Heart right ventricle (tissue), 16 donors: ENCODE measurements around the gene IFT52. TPM values are rescaled to one million over a fixed set of nuclear protein-coding genes. Genes with fewer than 3 reads are reported as not detected.
"Not testable (repeated sequence)": the region's sequence is repeated elsewhere in the genome, so short reads cannot be mapped to it uniquely, and the experiment has no call there.

Source experiments
- ATAC-seq, 8 donors: fragments of 200-7000 bp; cut with Tn5 transposase; one replicate each; pipeline ENCODE4 v1.9.1; 2020; ENCODE audit warnings: mild to moderate bottlenecking in 8 of 8, moderate library complexity in 8 of 8, moderate number of reproducible peaks in 1 of 8
- DNase-seq, 2 donors: peaks; one replicate each; pipeline ENCODE4 v3.0.0-alpha.2; 2020
- H3K27ac ChIP-seq, 10 donors: fragments of 200-600 bp; sonication (generic) in 2 of 10; one replicate each; pipeline versions ENCODE4 v1.5.0 to v1.8.0; 2020 to 2022; ENCODE audit warnings: mild to moderate bottlenecking in 3 of 10
- H3K27me3 ChIP-seq, 7 donors: fragments of 200-600 bp; one replicate each; pipeline ENCODE4 v1.8.0; 2021 to 2022; ENCODE audit warnings: mild to moderate bottlenecking in 2 of 7
- H3K36me3 ChIP-seq, 9 donors: fragments of 200-600 bp; sonication (generic) in 1 of 9; one replicate each; pipeline versions ENCODE4 v1.5.0 to v1.8.0; 2020 to 2022; ENCODE audit warnings: mild to moderate bottlenecking in 2 of 9
- H3K4me1 ChIP-seq, 9 donors: fragments of 200-600 bp; sonication (generic) in 1 of 9; one replicate each; pipeline versions ENCODE4 v1.5.0 to v1.8.0; 2020 to 2022; ENCODE audit warnings: mild to moderate bottlenecking in 4 of 9
- H3K4me3 ChIP-seq, 10 donors: fragments of 200-600 bp; sonication (generic) in 2 of 10; one replicate each; pipeline versions ENCODE4 v1.5.0 to v1.8.0; 2020 to 2022; ENCODE audit warnings: mild to moderate bottlenecking in 7 of 10, moderate library complexity in 2 of 10
- H3K9me3 ChIP-seq, 11 donors: fragments of 200-600 bp in 10 of 11; sonication (generic) in 2 of 11; one replicate each; pipeline versions ENCODE4 v1.5.0 to v1.8.0; 2013 to 2022; ENCODE audit warnings: mild to moderate bottlenecking in 2 of 11, control low read depth in 1 of 11, moderate library complexity in 1 of 11
- CTCF ChIP-seq, 9 donors: fragments of 200-600 bp; sonication (generic) in 2 of 9; IDR thresholded peaks; one replicate each; pipeline versions ENCODE4 v1.5.0 to v1.8.0; 2021 to 2022; ENCODE audit warnings: antibody characterized with exemption in 9 of 9, mild to moderate bottlenecking in 5 of 9, moderate library complexity in 1 of 9
- WGBS, 2 donors: extraction: QIAGEN DNeasy Blood & Tissue Kit; methylation state at CpG; one replicate each; pipeline ENCODE4 v1.1.7; 2013; ENCODE audit warnings: inconsistent platforms in 1 of 2; 5-methylcytosine and 5-hydroxymethylcytosine counted together
- intact Hi-C, 10 donors: fragments of 100-400 bp; cut with DNase I; formaldehyde crosslinking; loops; one replicate each; pipeline versions ENCODE4 v1.11.1 to v1.14.2; 2022
- polyA plus RNA-seq, 2 donors: library from polyadenylated mRNA; stranded (reverse); fragments of 200-250 nt; gene quantifications; one replicate each; pipeline ENCODE4 v1.2.3, GENCODE V29; 2013
- total RNA-seq, 10 donors: library from RNA; stranded (reverse); fragmentation: NEBNext Ultra II Directional in 3 of 10; extraction: Animal tissue kit (Norgen Biotek cat#: 25700) in 3 of 10; gene quantifications; one replicate each; pipeline versions ENCODE4 v1.2.1 to v1.2.4, GENCODE V29; 2021 to 2023
- donor health status: Arrhythmogenic right ventricular cardiomyopathy.
- donor health status: ischemic (EF 13 %, LVEDD 7.1; RV severe dilation, severe dysfunction).
- donor health status: healthy with polysubstance abuse.
- donor health status: DM: no; HTN: yes; CAD: no.
- donor health status: DM: no; HTN: no; CAD: no.
- donor health status: ischemic (EF 25% LVEDD 6.9; RV normal size, moderate dysfunction).
- donor health status: ischemic (EF 25% LVEDD 5.7; RV mildly dilated, moderate dysfunction).
- donor health status: healthy.
- donor health status: DM: yes; HTN: yes; CAD: no.
- donor health status: Ischemic cardiomyopathy.
- donor health status: ischemic (EF 35%, LVEDD 5.7; RV mildly dilated, moderate dysfunction).
- donor health status: nonischemic (EF 11% LVEDD 7.7; RV severe dilation, severe dysfunction).
- donor health status: DM: yes; HTN: yes; CAD: no.
- donor health status: PGD.
- donor health status: ischemic (EF 29% LVEDD 5.4; RV normal size, mild dysfunction).
- donor health status: nonischemic (EF 23%, LVEDD 6.1; RV moderate dilation, normal function).

IFT52 gene
- total and polyA plus RNA-seq, 12 donors: 5.2 to 8.9 (median 7.0) TPM

- TF ChIP-seq CTCF (IDR thresholded peaks at IDR 0.05): no peak
- Histone ChIP-seq H3K27ac (no peak overlapping the region), H3K27me3 (no peaks in the 10 kb centered on the region), H3K36me3 (peaks cover 0 to 95% (median 35%) of the 10 kb centered on the region in 9 donors), H3K4me1 (no peaks in the 10 kb centered on the region), H3K4me3 (no peak overlapping the region), H3K9me3 (no peaks in the 10 kb centered on the region)
- WGBS, 2 donors: 95 to 98% methylated on average over 4 of the region's 4 CpGs
- ATAC-seq: no peak
- no peak for DNase-seq
- intact Hi-C loops: no loop called here
Measured at GRCh38 chr20:43642548-43642947, 51.8 kb downstream of the IFT52 start.

GRCh38 chr20:43650997-43651525, 60.3 kb downstream of the IFT52 start:
- Histone ChIP-seq H3K27ac (no peak overlapping the region), H3K4me3 (no peak overlapping the region), H3K9me3 (no peaks in the 10 kb centered on the region), H3K4me1 (no peaks in the 10 kb centered on the region), H3K36me3 (peaks cover 0 to 21% (median 14%) of the 10 kb centered on the region in 9 donors), H3K27me3 (no peaks in the 10 kb centered on the region)
- ATAC-seq (no peak), DNase-seq (no peak)
- TF ChIP-seq CTCF (IDR thresholded peaks at IDR 0.05): no peak
- WGBS, 2 donors: 69 to 73% methylated on average over 3 of the region's 3 CpGs
- intact Hi-C loops: no loop called here

- intact Hi-C loops, H3K4me1 ChIP-seq, H3K27ac ChIP-seq, H3K9me3 ChIP-seq, DNase-seq, H3K4me3 ChIP-seq, H3K27me3 ChIP-seq, ATAC-seq: not testable (repeated sequence)
- H3K36me3 ChIP-seq: peaks cover 0 to 14% (median 8%) of the 10 kb centered on the region in 9 donors
- 91 to 92% methylated on average over 10 of the region's 10 CpGs for WGBS, 2 donors
Measured at GRCh38 chr20:43651650-43652184, 61.0 kb downstream of the IFT52 start.

GRCh38 chr20:43653966-43654365, 63.2 kb downstream of the IFT52 start:
- TF ChIP-seq CTCF (IDR thresholded peaks at IDR 0.05): no peak
- H3K4me3 ChIP-seq: no peak overlapping the region
- ATAC-seq: no peak
- intact Hi-C loops: no loop called here
- H3K27me3 ChIP-seq: no peaks in the 10 kb centered on the region
- no peak overlapping the region for H3K27ac ChIP-seq
- no peak for DNase-seq
- peaks cover 0 to 11% (median 7%) of the 10 kb centered on the region in 9 donors for H3K4me1 ChIP-seq
- 91 to 96% methylated on average over 3 of the region's 3 CpGs for WGBS, 2 donors
- no peaks in the 10 kb centered on the region for H3K9me3 ChIP-seq
- no peaks in the 10 kb centered on the region for H3K36me3 ChIP-seq

GRCh38 chr20:43655176-43655575, 64.4 kb downstream of the IFT52 start:
- H3K4me1 ChIP-seq: peaks cover 0 to 11% (median 7%) of the 10 kb centered on the region in 9 donors
- DNase-seq, H3K27ac ChIP-seq, H3K36me3 ChIP-seq, ATAC-seq, H3K9me3 ChIP-seq, H3K27me3 ChIP-seq, H3K4me3 ChIP-seq, intact Hi-C loops: not testable (repeated sequence)
- WGBS, 2 donors: 89 to 90% methylated on average over 6 of the region's 6 CpGs
